SK-N-SH (cell line): ENCODE measurements around the gene EBNA1BP2. TPM values are rescaled to one million over a fixed set of nuclear protein-coding genes. Genes with fewer than 3 reads are reported as not detected.

Experiments used
- CTCF ChIA-PET: fragments of 300-600, 350-600 bp; formaldehyde crosslinking; extraction: SDS; loops from one replicate; lab custom pipeline; 2021; lab: Yijun Ruan, JAX
- POLR2A ChIA-PET: fragments of 350-600 bp; sonication (Branson Sonifier 250); formaldehyde crosslinking; extraction: SDS; loops from one replicate; lab custom pipeline; 2020; ENCODE audit warnings: antibody characterized with exemption, inconsistent platforms; lab: Yijun Ruan, JAX
- DNase-seq: peaks from one replicate; pipeline ENCODE4 v3.0.0; 2012
- H2AFZ ChIP-seq: fragments of 200-600 bp; sonication (generic); 2 replicates; pipeline ENCODE4 v1.8.1; 2016; ENCODE audit warnings: antibody characterized with exemption, mild to moderate bottlenecking, low read depth
- H3F3A ChIP-seq: fragments of 200-600 bp; sonication (generic); replicated peaks from 2 replicates; pipeline ENCODE3; 2016; ENCODE audit warnings: antibody characterized with exemption, mild to moderate bottlenecking; ENCODE audit not compliant: insufficient read depth
- H3K27ac ChIP-seq, 2 experiments: fragments of 200-500 bp in 1 of 2; fragments of 200-600 bp in 1 of 2; sonication (Bioruptor generic) in 1 of 2; sonication (generic), shearing (Covaris generic) in 1 of 2; 2 replicates each; pipeline versions ENCODE4 v1.5.1 to v1.6.1; 2014 to 2016; ENCODE audit warnings: low read depth in 2 of 2, inconsistent platforms in 1 of 2, low read length in 1 of 2, mild to moderate bottlenecking in 1 of 2, mixed read lengths in 1 of 2
- H3K27me3 ChIP-seq: fragments of 200-600 bp; sonication (generic), shearing (Covaris generic); 2 replicates; pipeline ENCODE4 v1.6.1; 2016; ENCODE audit warnings: mixed run types; ENCODE audit not compliant: insufficient read depth
- H3K36me3 ChIP-seq, 2 experiments: fragments of 200-500 bp in 1 of 2; fragments of 200-600 bp in 1 of 2; sonication (Bioruptor generic) in 1 of 2; sonication (generic) in 1 of 2; replicated peaks in 1 of 2; 2 replicates each; pipeline versions ENCODE3 to v1.5.1; 2014 to 2016; ENCODE audit warnings: low read length in 1 of 2, mild to moderate bottlenecking in 1 of 2; ENCODE audit not compliant: insufficient read depth in 2 of 2, control insufficient read depth in 1 of 2
- H3K4me1 ChIP-seq, 2 experiments: fragments of 200-500 bp in 1 of 2; fragments of 200-600 bp in 1 of 2; sonication (Bioruptor generic) in 1 of 2; sonication (generic), shearing (Covaris generic) in 1 of 2; 2 replicates each; pipeline versions ENCODE4 v1.5.1 to v1.6.1; 2014 to 2016; ENCODE audit warnings: low read depth in 1 of 2, low read length in 1 of 2, mixed run types in 1 of 2; ENCODE audit not compliant: insufficient read depth in 2 of 2, control insufficient read depth in 1 of 2
- H3K4me2 ChIP-seq: fragments of 200-600 bp; sonication (generic), shearing (Covaris generic); 2 replicates; pipeline ENCODE4 v1.6.1; 2017; ENCODE audit warnings: mixed run types
- H3K4me3 ChIP-seq, 2 experiments: fragments of 200-500 bp in 1 of 2; fragments of 200-600 bp in 1 of 2; sonication (Bioruptor generic) in 1 of 2; sonication (generic), shearing (Covaris generic) in 1 of 2; 2 replicates each; pipeline versions ENCODE4 v1.5.1 to v1.8.1; 2014 to 2016; ENCODE audit warnings: low read depth in 2 of 2, inconsistent platforms in 1 of 2, low read length in 1 of 2, mild to moderate bottlenecking in 1 of 2, mixed read lengths in 1 of 2, moderate library complexity in 1 of 2
- H3K79me2 ChIP-seq: fragments of 200-600 bp; sonication (generic); 2 replicates; pipeline ENCODE4 v1.8.1; 2017; ENCODE audit warnings: mild to moderate bottlenecking; ENCODE audit not compliant: insufficient read depth
- H3K9ac ChIP-seq: fragments of 200-600 bp; sonication (generic); 2 replicates; pipeline ENCODE4 v1.6.1; 2017; ENCODE audit warnings: mixed run types
- H3K9me2 ChIP-seq: fragments of 200-600 bp; sonication (generic); 2 replicates; pipeline ENCODE4 v1.6.1; 2017; ENCODE audit warnings: mixed run types
- H3K9me3 ChIP-seq: fragments of 200-600 bp; sonication (generic); 2 replicates; pipeline ENCODE4 v1.6.1; 2017; ENCODE audit warnings: mixed run types, mild to moderate bottlenecking, moderate library complexity
- H4K20me1 ChIP-seq: fragments of 200-600 bp; sonication (generic); 2 replicates; pipeline ENCODE4 v1.6.1; 2017; ENCODE audit warnings: mild to moderate bottlenecking, mixed run types; ENCODE audit not compliant: insufficient read depth
- CHD2 ChIP-seq: fragments of 150-350 bp; IDR thresholded peaks from 2 replicates; pipeline ENCODE4 v1.6.1; 2018; ENCODE audit warnings: low read length; ENCODE audit not compliant: partially characterized antibody
- ELF1 ChIP-seq: IDR thresholded peaks from 2 replicates; pipeline ENCODE4 v1.4.0; 2012
- EP300 ChIP-seq, 2 experiments: IDR thresholded peaks; 2 replicates each; pipeline versions ENCODE4 v1.4.0 to v1.6.1; 2012; ENCODE audit warnings: borderline replicate concordance in 1 of 2, low read depth in 1 of 2, low read length in 1 of 2
- GABPA ChIP-seq: IDR thresholded peaks from 2 replicates; pipeline ENCODE4 v1.4.0; 2012; ENCODE audit warnings: low read depth, mild to moderate bottlenecking
- JUND ChIP-seq: IDR thresholded peaks from 2 replicates; pipeline ENCODE4 v1.4.0; 2012
- MEF2A ChIP-seq: IDR thresholded peaks from 2 replicates; pipeline ENCODE4 v1.4.0; 2012; ENCODE audit warnings: low read depth, borderline replicate concordance
- NRF1 ChIP-seq: IDR thresholded peaks from 2 replicates; pipeline ENCODE4 v1.6.1; 2012; ENCODE audit warnings: low read depth, mild to moderate bottlenecking, low read length
- RAD21 ChIP-seq: IDR thresholded peaks from 2 replicates; pipeline ENCODE4 v1.6.1; 2012; ENCODE audit warnings: mild to moderate bottlenecking, low read length
- SIN3A ChIP-seq: IDR thresholded peaks from 2 replicates; pipeline ENCODE4 v1.6.1; 2012; ENCODE audit warnings: low read depth, mild to moderate bottlenecking, low read length, moderate library complexity, borderline replicate concordance
- SMC3 ChIP-seq: IDR thresholded peaks from 2 replicates; pipeline ENCODE4 v1.6.1; 2012; ENCODE audit warnings: low read depth, low read length, improper control_type of control experiment
- YY1 ChIP-seq: IDR thresholded peaks from 2 replicates; pipeline ENCODE4 v1.4.0; 2012; ENCODE audit warnings: low read depth, mild to moderate bottlenecking
- WGBS: methylation state at CpG from one replicate; pipeline ENCODE4 v1.1.6; 2017; ENCODE audit warnings: low lambda C conversion rate; 5-methylcytosine and 5-hydroxymethylcytosine counted together
- polyA plus RNA-seq, 3 experiments: library from polyadenylated mRNA; depleted of rRNA; stranded (reverse); fragments of >200 nt; gene quantifications; 2 replicates each; pipeline ENCODE4 v1.2.3, GENCODE V29; 2012
- TF ChIP-seq, protein P1 (sequence below): IDR thresholded peaks from 2 replicates; pipeline ENCODE4 v1.4.0; 2012; ENCODE audit warnings: low read depth
- TF ChIP-seq, protein P2 (sequence below): IDR thresholded peaks from 2 replicates; pipeline ENCODE4 v1.6.1; 2012; ENCODE audit warnings: mild to moderate bottlenecking, low read depth, low read length, moderate library complexity
- TF ChIP-seq, protein P3 (sequence below): IDR thresholded peaks from 2 replicates; pipeline ENCODE4; 2012

EBNA1BP2 gene
- polyA plus RNA-seq, 1 of the 3 experiments (the other 2 are of a cell fraction), result 146 TPM

DNA sequence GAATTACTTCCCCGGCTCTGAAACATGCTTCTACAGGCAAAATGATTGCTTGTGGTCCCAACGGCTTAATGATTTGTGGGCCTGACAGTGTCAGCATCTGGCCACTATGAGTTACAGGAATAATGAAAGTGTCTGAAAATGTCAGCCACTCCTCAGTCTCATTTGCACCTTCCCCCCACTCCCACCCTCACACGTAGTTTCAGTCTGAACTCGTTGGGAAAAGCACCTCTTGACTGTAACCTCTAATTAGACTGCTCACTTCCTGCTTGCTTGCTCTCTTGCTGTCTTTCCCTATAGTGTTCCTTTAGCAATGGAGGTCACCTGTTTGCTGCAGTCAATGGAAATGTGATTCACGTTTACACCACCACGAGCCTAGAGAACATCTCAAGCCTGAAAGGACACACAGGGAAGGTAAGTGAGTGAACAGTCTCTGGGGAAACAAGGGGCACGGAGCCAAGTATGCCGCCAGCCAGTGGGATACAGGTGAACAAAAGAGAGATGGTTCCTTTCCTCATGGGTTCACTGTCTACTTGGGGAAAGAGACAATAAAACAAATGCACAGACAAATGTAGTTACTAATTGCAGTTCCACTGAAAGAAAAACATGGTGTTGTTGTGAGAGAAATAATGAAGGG, 27.1 kb upstream of the EBNA1BP2 start:
- no peaks in the 10 kb centered on the region for H3K4me1 ChIP-seq
- H4K20me1 ChIP-seq, result no peaks in the 10 kb centered on the region
- H3K9ac ChIP-seq, result no peak overlapping the region
- no peak overlapping the region for H3K4me3 ChIP-seq
- H3K9me3 ChIP-seq, result 0 out of 2 replicates have a peak, but pooled peaks cover under 1% of the 10 kb centered on the region
- CTCF ChIA-PET, result no interaction called here
- H3K36me3 ChIP-seq, result no peaks in the 10 kb centered on the region
- POLR2A ChIA-PET, result no interaction called here
- no peaks in the 10 kb centered on the region for H3F3A ChIP-seq
- no peaks in the 10 kb centered on the region for H3K79me2 ChIP-seq
- H3K9me2 ChIP-seq, result no peaks in the 10 kb centered on the region
- no peak for DNase-seq
- 65% methylated on average over 8 of the region's 8 CpGs for WGBS
- H3K4me2 ChIP-seq, result no peak overlapping the region
- no peak overlapping the region for H2AFZ ChIP-seq
- no peaks in the 10 kb centered on the region for H3K27me3 ChIP-seq
- no peak overlapping the region for H3K27ac ChIP-seq
- TF ChIP-seq NRF1 (no peak), YY1 (no peak), ELF1 (no peak), EP300 (IDR thresholded peaks at IDR 0.05; ENCODE audit: borderline replicate concordance in 1 of 2, low read depth in 1 of 2, low read length in 1 of 2) (no peak), SMC3 (no peak), JUND (no peak), CHD2 (no peak), SIN3A (no peak)
- TF ChIP-seq, protein P1, sequence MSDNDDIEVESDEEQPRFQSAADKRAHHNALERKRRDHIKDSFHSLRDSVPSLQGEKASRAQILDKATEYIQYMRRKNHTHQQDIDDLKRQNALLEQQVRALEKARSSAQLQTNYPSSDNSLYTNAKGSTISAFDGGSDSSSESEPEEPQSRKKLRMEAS, result no peak
- TF ChIP-seq, protein P2, sequence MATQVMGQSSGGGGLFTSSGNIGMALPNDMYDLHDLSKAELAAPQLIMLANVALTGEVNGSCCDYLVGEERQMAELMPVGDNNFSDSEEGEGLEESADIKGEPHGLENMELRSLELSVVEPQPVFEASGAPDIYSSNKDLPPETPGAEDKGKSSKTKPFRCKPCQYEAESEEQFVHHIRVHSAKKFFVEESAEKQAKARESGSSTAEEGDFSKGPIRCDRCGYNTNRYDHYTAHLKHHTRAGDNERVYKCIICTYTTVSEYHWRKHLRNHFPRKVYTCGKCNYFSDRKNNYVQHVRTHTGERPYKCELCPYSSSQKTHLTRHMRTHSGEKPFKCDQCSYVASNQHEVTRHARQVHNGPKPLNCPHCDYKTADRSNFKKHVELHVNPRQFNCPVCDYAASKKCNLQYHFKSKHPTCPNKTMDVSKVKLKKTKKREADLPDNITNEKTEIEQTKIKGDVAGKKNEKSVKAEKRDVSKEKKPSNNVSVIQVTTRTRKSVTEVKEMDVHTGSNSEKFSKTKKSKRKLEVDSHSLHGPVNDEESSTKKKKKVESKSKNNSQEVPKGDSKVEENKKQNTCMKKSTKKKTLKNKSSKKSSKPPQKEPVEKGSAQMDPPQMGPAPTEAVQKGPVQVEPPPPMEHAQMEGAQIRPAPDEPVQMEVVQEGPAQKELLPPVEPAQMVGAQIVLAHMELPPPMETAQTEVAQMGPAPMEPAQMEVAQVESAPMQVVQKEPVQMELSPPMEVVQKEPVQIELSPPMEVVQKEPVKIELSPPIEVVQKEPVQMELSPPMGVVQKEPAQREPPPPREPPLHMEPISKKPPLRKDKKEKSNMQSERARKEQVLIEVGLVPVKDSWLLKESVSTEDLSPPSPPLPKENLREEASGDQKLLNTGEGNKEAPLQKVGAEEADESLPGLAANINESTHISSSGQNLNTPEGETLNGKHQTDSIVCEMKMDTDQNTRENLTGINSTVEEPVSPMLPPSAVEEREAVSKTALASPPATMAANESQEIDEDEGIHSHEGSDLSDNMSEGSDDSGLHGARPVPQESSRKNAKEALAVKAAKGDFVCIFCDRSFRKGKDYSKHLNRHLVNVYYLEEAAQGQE, result no peak

DNA sequence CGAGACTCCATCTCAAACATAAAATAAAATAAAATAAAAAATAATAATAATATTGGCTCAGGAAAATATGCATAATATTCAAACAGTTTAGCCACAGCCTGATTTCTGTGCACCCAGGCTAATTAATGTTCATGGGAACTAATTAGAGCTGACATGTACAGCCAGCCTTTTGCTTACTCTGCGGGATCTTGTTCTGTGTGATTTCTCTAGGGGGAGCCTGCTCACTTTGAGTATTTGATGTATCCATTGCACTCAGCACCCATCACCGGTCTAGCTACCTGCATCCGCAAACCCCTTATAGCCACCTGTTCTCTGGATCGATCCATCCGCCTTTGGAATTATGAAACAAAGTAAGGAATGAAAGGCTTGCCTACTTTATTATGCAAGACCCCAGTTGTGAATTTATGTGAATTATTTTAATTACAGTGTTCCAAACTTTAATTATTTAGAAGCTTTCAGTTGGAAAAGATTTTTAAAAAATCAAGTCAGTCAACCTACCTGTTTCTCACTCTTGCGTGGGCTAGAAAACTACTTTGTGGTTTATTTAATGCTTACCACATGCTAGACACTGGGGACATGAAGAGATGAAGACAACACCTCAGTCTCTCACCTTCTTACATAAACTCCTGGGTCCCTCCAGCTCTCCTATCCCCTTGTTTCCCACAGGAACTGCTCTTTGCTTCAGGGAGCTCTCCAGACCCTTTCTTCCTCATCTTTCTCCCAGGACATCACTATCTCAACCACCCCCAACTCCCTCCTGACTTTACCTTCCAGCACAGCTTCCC, 25.4 kb upstream of the EBNA1BP2 start:
- Histone ChIP-seq H3K4me2 (no peak overlapping the region), H3K36me3 (no peaks in the 10 kb centered on the region), H3K9me2 (no peaks in the 10 kb centered on the region), H3K4me3 (no peak overlapping the region), H3K4me1 (no peaks in the 10 kb centered on the region), H3K9ac (no peak overlapping the region), H3F3A (no peaks in the 10 kb centered on the region), H3K9me3 (peaks cover 3% of the 10 kb centered on the region; the same call in 1 of the 2 replicates), H2AFZ (no peak overlapping the region), H3K27ac (no peak overlapping the region), H4K20me1 (no peaks in the 10 kb centered on the region), H3K27me3 (no peaks in the 10 kb centered on the region), H3K79me2 (no peaks in the 10 kb centered on the region)
- 81% methylated on average over 7 of the region's 7 CpGs for WGBS
- peak; percentile 23 for DNase-seq
- CTCF ChIA-PET, result interaction anchor here (1.0 kb wide), 1 partner anchor 9 kb away, joined by 4 read pairs; no protein-coding TSS in a partner anchor
- POLR2A ChIA-PET, result no interaction called here
- no peak for TF ChIP-seq GABPA
- TF ChIP-seq RAD21, result 0 out of 2 replicates have a peak, but pooled peaks have one; percentile 6
- TF ChIP-seq MEF2A, result no peak
- TF ChIP-seq, protein P3, sequence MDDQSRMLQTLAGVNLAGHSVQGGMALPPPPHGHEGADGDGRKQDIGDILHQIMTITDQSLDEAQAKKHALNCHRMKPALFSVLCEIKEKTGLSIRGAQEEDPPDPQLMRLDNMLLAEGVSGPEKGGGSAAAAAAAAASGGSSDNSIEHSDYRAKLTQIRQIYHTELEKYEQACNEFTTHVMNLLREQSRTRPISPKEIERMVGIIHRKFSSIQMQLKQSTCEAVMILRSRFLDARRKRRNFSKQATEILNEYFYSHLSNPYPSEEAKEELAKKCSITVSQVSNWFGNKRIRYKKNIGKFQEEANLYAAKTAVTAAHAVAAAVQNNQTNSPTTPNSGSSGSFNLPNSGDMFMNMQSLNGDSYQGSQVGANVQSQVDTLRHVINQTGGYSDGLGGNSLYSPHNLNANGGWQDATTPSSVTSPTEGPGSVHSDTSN, result 0 out of 2 replicates have a peak, but pooled peaks have one; percentile 23
